ENCODE measurements around the gene NLGN4Y. TPM values are rescaled to one million over a fixed set of nuclear protein-coding genes. Genes with fewer than 3 reads are reported as not detected.
"Not testable (repeated sequence)": the region's sequence is repeated elsewhere in the genome, so short reads cannot be mapped to it uniquely, and the experiment has no call there.

The NLGN4Y gene
- total RNA-seq, 1 donor = not detected

- no peak for DNase-seq (ENCODE audit: low read depth in 2 of 3, low spot score in 2 of 3)
These were observed 305.1 kb downstream of the NLGN4Y start for GRCh38 chrY:14829366-14829885.

GRCh38 chrY:14834103-14835060 is 310.1 kb downstream of the NLGN4Y start:
- no peak for DNase-seq (ENCODE audit: low read depth in 2 of 3, low spot score in 2 of 3)

GRCh38 chrY:14837466-14837865 is 313.1 kb downstream of the NLGN4Y start:
- no peak for DNase-seq (ENCODE audit: low read depth in 2 of 3, low spot score in 2 of 3)

- no peak for DNase-seq (ENCODE audit: low read depth in 2 of 3, low spot score in 2 of 3)
These were observed 326.4 kb downstream of the NLGN4Y start for GRCh38 chrY:14850734-14851133.

GRCh38 chrY:14860448-14860847 is 336.1 kb downstream of the NLGN4Y start:
- DNase-seq (ENCODE audit: low read depth in 2 of 3, low spot score in 2 of 3) = no peak

- not testable (repeated sequence) for DNase-seq (ENCODE audit: low read depth in 2 of 3, low spot score in 2 of 3)
These were observed 336.7 kb downstream of the NLGN4Y start for GRCh38 chrY:14861033-14861432.

GRCh38 chrY:14871971-14872370 is 347.6 kb downstream of the NLGN4Y start:
- DNase-seq (ENCODE audit: low read depth in 2 of 3, low spot score in 2 of 3) = no peak

Data from hematopoietic multipotent progenitor cell (in vitro differentiated cells).